MCF 10A (cell line): ENCODE results near the gene CLPX. TPM values are rescaled to one million over a fixed set of nuclear protein-coding genes. Genes with fewer than 3 reads are reported as not detected.
"Not testable (repeated sequence)": the region's sequence is repeated elsewhere in the genome, so short reads cannot be mapped to it uniquely, and the experiment has no call there.

Experiments used
- BruUV-seq: library from RNA; stranded (reverse); fragments of 400-500 nt; replicated peaks from 2 replicates; lab custom pipeline; 2021; lab: Mats Ljungman, UMichigan
- CTCF ChIA-PET: fragments of 300-600 bp; sonication (Branson Sonifier 250); formaldehyde crosslinking; extraction: SDS; loops from one replicate; lab custom pipeline; 2021; ENCODE audit warnings: antibody characterized with exemption, inconsistent platforms; lab: Yijun Ruan, JAX
- POLR2A ChIA-PET: fragments of 300-600, 350-650 bp; sonication (Branson Sonifier 250); formaldehyde crosslinking; extraction: SDS; loops from one replicate; lab custom pipeline; 2020; ENCODE audit warnings: antibody characterized with exemption, inconsistent platforms; lab: Yijun Ruan, JAX
- DNase-seq: peaks from one replicate; pipeline ENCODE4 v3.0.0-alpha.2; 2018; ENCODE audit not compliant: unreplicated experiment
- H3K27ac Mint-ChIP-seq: one replicate; pipeline ENCODE4 v1.8.0; 2022; ENCODE audit warnings: mild to moderate bottlenecking, low read depth, mixed read lengths; ENCODE audit not compliant: unreplicated experiment
- H3K27me3 Mint-ChIP-seq: one replicate; pipeline ENCODE4 v1.8.0; 2022; ENCODE audit warnings: mixed read lengths; ENCODE audit not compliant: insufficient read depth, unreplicated experiment
- H3K36me3 Mint-ChIP-seq: one replicate; pipeline ENCODE4 v1.8.0; 2022; ENCODE audit warnings: mild to moderate bottlenecking, moderate library complexity, mixed read lengths; ENCODE audit not compliant: insufficient read depth, unreplicated experiment
- H3K4me1 Mint-ChIP-seq: one replicate; pipeline ENCODE4 v1.8.0; 2022; ENCODE audit warnings: mixed read lengths; ENCODE audit not compliant: insufficient read depth, unreplicated experiment
- H3K4me3 Mint-ChIP-seq: one replicate; pipeline ENCODE4 v1.8.0; 2022; ENCODE audit warnings: mild to moderate bottlenecking, moderate library complexity, mixed read lengths; ENCODE audit not compliant: unreplicated experiment
- H3K9me3 Mint-ChIP-seq: one replicate; pipeline ENCODE4 v1.8.0; 2022; ENCODE audit warnings: mixed read lengths; ENCODE audit not compliant: unreplicated experiment
- CTCF ChIP-seq: fragments of 200-600 bp; IDR thresholded peaks from one replicate; pipeline ENCODE4 v1.8.0; 2022; ENCODE audit warnings: antibody characterized with exemption, mild to moderate bottlenecking; ENCODE audit not compliant: unreplicated experiment
- intact Hi-C: fragments of 100-400 bp; cut with micrococcal nuclease; formaldehyde crosslinking; loops from 2 replicates; pipeline ENCODE4 v1.14.1; 2022
- total RNA-seq: library from RNA; stranded (reverse); gene quantifications from 2 replicates; pipeline ENCODE4 v1.2.3, GENCODE V29; 2022

Gene CLPX
- total RNA-seq, 1 experiment from 2014 or later, result 48.9 TPM

- H3K4me1 Mint-ChIP-seq, result peaks cover 6% of the 10 kb centered on the region
- TF ChIP-seq CTCF, result no peak
These were observed 756 bp downstream of the CLPX start for GRCh38 chr15:65184305-65184867.

GRCh38 chr15:65183865-65184159, 1.3 kb downstream of the CLPX start:
- Mint-ChIP-seq H3K9me3 (no peaks in the 10 kb centered on the region), H3K4me3 (peak overlapping the region; percentile 94), H3K27ac (peak overlapping the region; percentile 96), H3K36me3 (peaks cover 44% of the 10 kb centered on the region), H3K4me1 (peaks cover 6% of the 10 kb centered on the region), H3K27me3 (no peaks in the 10 kb centered on the region)
- DNase-seq, result no peak
- TSS peak; percentile 51 for BruUV-seq
- intact Hi-C loops, result loop anchor here (2.0 kb wide), 1 partner anchor 151 kb away; no protein-coding TSS in a partner anchor
- ChIA-PET CTCF (no interaction called here), POLR2A (interaction anchor here (0.6 to 6.9 kb wide), 8 partner anchors 50 to 310 kb away, joined by 3 to 83 read pairs (median 4); partner anchors contain the start of genes PARP16, PDCD7 and RNU5B-1)
- TF ChIP-seq CTCF, result no peak

More at GRCh38 chr15:65184305-65184867, 756 bp downstream of the CLPX start:
- H3K36me3 Mint-ChIP-seq, result peaks cover 40% of the 10 kb centered on the region
- peak overlapping the region; percentile 94 for H3K4me3 Mint-ChIP-seq
- H3K27me3 Mint-ChIP-seq, result no peaks in the 10 kb centered on the region
- intact Hi-C loops, result loop anchor here (2.0 kb wide), 1 partner anchor 152 kb away; no protein-coding TSS in a partner anchor
- DNase-seq, result peak; percentile 69
- POLR2A ChIA-PET, result interaction anchor here (0.6 to 6.9 kb wide), 15 partner anchors 17 to 310 kb away, joined by 3 to 83 read pairs (median 3); partner anchors contain the start of genes PARP16, PDCD7, RNU5A-1 and RNU5B-1
- no TSS peak for BruUV-seq
- CTCF ChIA-PET, result no interaction called here
- H3K9me3 Mint-ChIP-seq, result no peaks in the 10 kb centered on the region
- H3K27ac Mint-ChIP-seq, result peak overlapping the region; percentile 96

- Mint-ChIP-seq H3K36me3 (peaks cover 54% of the 10 kb centered on the region), H3K27ac (no peak overlapping the region), H3K9me3 (no peaks in the 10 kb centered on the region), H3K4me3 (peak overlapping the region; percentile 94), H3K27me3 (no peaks in the 10 kb centered on the region), H3K4me1 (peaks cover 6% of the 10 kb centered on the region)
- no peak for DNase-seq
- CTCF ChIA-PET, result interaction anchor here (0.6 to 1.6 kb wide), 9 partner anchors 13 to 130 kb away, joined by 3 to 6 read pairs (median 3); partner anchors contain the start of genes PARP16 and RNU5B-1
- intact Hi-C loops, result no loop called here
- no peak for TF ChIP-seq CTCF
- BruUV-seq, result no TSS peak
- POLR2A ChIA-PET, result interaction anchor here (0.6 to 6.9 kb wide), 4 partner anchors 49 to 152 kb away, joined by 3 to 83 read pairs (median 4); partner anchors contain the start of genes PARP16 and PDCD7
These were observed 2.6 kb downstream of the CLPX start for GRCh38 chr15:65182538-65182937.

GRCh38 chr15:65181582-65182353, 3.4 kb downstream of the CLPX start:
- intact Hi-C loops, BruUV-seq, H3K9me3 Mint-ChIP-seq, H3K27ac Mint-ChIP-seq, DNase-seq, H3K27me3 Mint-ChIP-seq, H3K4me1 Mint-ChIP-seq: not testable (repeated sequence)
- POLR2A ChIA-PET, result interaction anchor here (0.5 to 6.9 kb wide), 5 partner anchors 10 to 151 kb away, joined by 3 to 83 read pairs (median 3); partner anchors contain the start of genes PARP16 and PDCD7
- CTCF ChIA-PET, result interaction anchor here (0.7 to 1.6 kb wide), 9 partner anchors 13 to 129 kb away, joined by 3 to 6 read pairs (median 3); partner anchors contain the start of genes PARP16 and RNU5B-1
- Mint-ChIP-seq H3K36me3 (peaks cover 61% of the 10 kb centered on the region), H3K4me3 (peak overlapping the region; percentile 41)
